PC-9 (cell line): ENCODE results near the gene PODXL2. TPM values are rescaled to one million over a fixed set of nuclear protein-coding genes. Genes with fewer than 3 reads are reported as not detected.

Experiments
- BruUV-seq: library from RNA; stranded (reverse); fragments of 400-500 nt; replicated peaks from 2 replicates; lab custom pipeline; 2021; lab: Mats Ljungman, UMichigan
- CTCF ChIA-PET: fragments of 300-600 bp; sonication (Branson Sonifier 250); formaldehyde crosslinking; loops from one replicate; lab custom pipeline; 2022; ENCODE audit warnings: antibody characterized with exemption; lab: Charles Lee
- POLR2A ChIA-PET: fragments of 300-600 bp; sonication (Branson Sonifier 250); formaldehyde crosslinking; loops from one replicate; lab custom pipeline; 2022; ENCODE audit warnings: antibody characterized with exemption; ENCODE audit not compliant: unreplicated experiment; lab: Charles Lee
- DNase-seq, 2 experiments: peaks; one replicate each; pipeline versions ENCODE4 v3.0.0 to v3.0.0-alpha.2; 2015 to 2022; ENCODE audit warnings: mixed read lengths in 1 of 2
- H2AFZ ChIP-seq: fragments of 200-600 bp; sonication (generic); 2 replicates; pipeline ENCODE4 v1.8.1; 2017; ENCODE audit warnings: antibody characterized with exemption
- H3F3A ChIP-seq: fragments of 200-600 bp; sonication (generic); 2 replicates; pipeline ENCODE4 v1.8.1; 2017; ENCODE audit warnings: antibody characterized with exemption, mild to moderate bottlenecking, low read depth; ENCODE audit not compliant: insufficient read depth
- H3K27ac ChIP-seq: fragments of 200-600 bp; sonication (generic); 2 replicates; pipeline ENCODE4 v1.6.1; 2016; ENCODE audit warnings: mixed run types
- H3K27me3 ChIP-seq: fragments of 200-600 bp; sonication (generic); 2 replicates; pipeline ENCODE4 v1.6.1; 2016; ENCODE audit warnings: low read depth, mixed run types; ENCODE audit not compliant: insufficient read depth
- H3K36me3 ChIP-seq: fragments of 200-600 bp; sonication (generic); 2 replicates; pipeline ENCODE4 v1.6.1; 2016; ENCODE audit warnings: low read depth, mixed run types
- H3K4me1 ChIP-seq: fragments of 200-600 bp; sonication (generic); replicated peaks from 2 replicates; pipeline ENCODE4 v1.6.1; 2016; ENCODE audit warnings: mixed run types; ENCODE audit not compliant: insufficient read depth
- H3K4me2 ChIP-seq: fragments of 200-600 bp; sonication (generic); 2 replicates; pipeline ENCODE4 v1.6.1; 2017; ENCODE audit warnings: mixed run types
- H3K4me3 ChIP-seq: fragments of 200-600 bp; sonication (generic); 2 replicates; pipeline ENCODE4 v1.6.1; 2016; ENCODE audit warnings: mixed run types
- H3K79me2 ChIP-seq: fragments of 200-600 bp; sonication (generic); 2 replicates; pipeline ENCODE4 v1.6.1; 2017; ENCODE audit warnings: low read depth, mixed run types
- H3K9me2 ChIP-seq: fragments of 200-600 bp; sonication (generic); 2 replicates; pipeline ENCODE4 v1.8.1; 2017; ENCODE audit warnings: mild to moderate bottlenecking; ENCODE audit not compliant: insufficient read depth
- H3K9me3 ChIP-seq: fragments of 200-600 bp; sonication (generic); 2 replicates; pipeline ENCODE4 v1.8.1; 2016; ENCODE audit warnings: low read depth; ENCODE audit not compliant: insufficient read depth
- H4K20me1 ChIP-seq: fragments of 200-600 bp; sonication (generic); 2 replicates; pipeline ENCODE4 v1.8.1; 2017; ENCODE audit not compliant: insufficient read depth
- CTCF ChIP-seq: fragments of 200-600 bp; sonication (generic); conservative IDR thresholded peaks from 2 replicates; pipeline ENCODE4 v1.6.1; 2017; ENCODE audit warnings: mixed run types, antibody characterized with exemption, mild to moderate bottlenecking, moderate library complexity
- EZH2 ChIP-seq: fragments of 200-600 bp; sonication (generic); IDR thresholded peaks from 2 replicates; pipeline ENCODE4 v1.8.0; 2017; ENCODE audit warnings: antibody characterized with exemption, low read depth
- intact Hi-C: fragments of 100-400 bp; cut with micrococcal nuclease; formaldehyde crosslinking; loops from one replicate; pipeline ENCODE4 v1.10.0; 2022; ENCODE audit not compliant: unreplicated experiment
- total RNA-seq: library from RNA; stranded (reverse); gene quantifications from 2 replicates; pipeline ENCODE4 v1.2.3, GENCODE V29; 2021

Gene PODXL2
- total RNA-seq, 1 experiment from 2014 or later: 11.9 TPM

- DNase-seq: no peak
- BruUV-seq: no TSS peak
- H2AFZ ChIP-seq: peak overlapping the region; percentile 68
- no peaks in the 10 kb centered on the region for H4K20me1 ChIP-seq
- POLR2A ChIA-PET: interaction anchor here (0.6 kb wide), 1 partner anchor 12 kb away, joined by 9 read pairs; no protein-coding TSS in a partner anchor
- peak overlapping the region; percentile 99 for H3K4me2 ChIP-seq
- CTCF ChIA-PET: no interaction called here
- no peaks in the 10 kb centered on the region for H3K79me2 ChIP-seq
- H3K9me3 ChIP-seq: no peaks in the 10 kb centered on the region
- peaks cover 7% of the 10 kb centered on the region; the same call in 1 of the 2 replicates for H3K4me1 ChIP-seq
- no peaks in the 10 kb centered on the region for H3K27me3 ChIP-seq
- intact Hi-C loops: loop anchor here (2.0 to 10.0 kb wide), 4 partner anchors 19 to 1383 kb away; partner anchors contain the start of gene TPRA1
- peak overlapping the region; percentile 85 for H3K4me3 ChIP-seq
- H3K27ac ChIP-seq: peak overlapping the region; percentile 56
- H3K9me2 ChIP-seq: no peaks in the 10 kb centered on the region
- TF ChIP-seq CTCF (no peak), EZH2 (no peak)
- H3F3A ChIP-seq: no peaks in the 10 kb centered on the region
- H3K36me3 ChIP-seq: no peaks in the 10 kb centered on the region
Observed at GRCh38 chr3:127671523-127672428, 42.8 kb downstream of the PODXL2 start.

- BruUV-seq: TSS peak; percentile 73
- POLR2A ChIA-PET: interaction anchor here (0.6 kb wide), 1 partner anchor 12 kb away, joined by 9 read pairs; no protein-coding TSS in a partner anchor
- intact Hi-C loops: loop anchor here (2.0 to 10.0 kb wide), 4 partner anchors 18 to 1382 kb away; partner anchors contain the start of gene TPRA1
Observed at GRCh38 chr3:127672429-127673190, 43.6 kb downstream of the PODXL2 start, which contains the start of gene ABTB1. Gene ABTB1, plus strand, starts transcription at chr3:127672952. Its CDS starts 74 bp downstream, at chr3:127673026.

More at GRCh38 chr3:127672429-127673190, 43.6 kb downstream of the PODXL2 start, which contains the start of gene ABTB1:
- Histone ChIP-seq H3K9me3 (no peaks in the 10 kb centered on the region), H3K9me2 (no peaks in the 10 kb centered on the region), H2AFZ (peak within 1 kb of the TSS; percentile 95), H3K36me3 (no peaks in the 10 kb centered on the region), H3K27me3 (no peaks in the 10 kb centered on the region), H3K79me2 (no peaks in the 10 kb centered on the region), H3K4me3 (peak within 1 kb of the TSS; percentile 85), H3K27ac (peak within 1 kb of the TSS; percentile 56), H3K4me1 (peaks cover 7% of the 10 kb centered on the region; the same call in 1 of the 2 replicates), H3K4me2 (peak within 1 kb of the TSS; percentile 99), H3F3A (no peaks in the 10 kb centered on the region), H4K20me1 (no peaks in the 10 kb centered on the region)
- TF ChIP-seq EZH2 (no peak), CTCF (no peak)
- DNase-seq: peak; percentile 54 to 79
- CTCF ChIA-PET: no interaction called here
